OCI-LY7 (cell line): ENCODE data around the gene GPR153. TPM values are rescaled to one million over a fixed set of nuclear protein-coding genes. Genes with fewer than 3 reads are reported as not detected.

Experiments used
- BruUV-seq: library from RNA; stranded (reverse); fragments of 400-500 nt; replicated peaks from 2 replicates; lab custom pipeline; 2021; lab: Mats Ljungman, UMichigan
- CTCF ChIA-PET: fragments of 300-600 bp; sonication (Branson Sonifier 250); formaldehyde crosslinking; loops from one replicate; lab custom pipeline; 2022; ENCODE audit warnings: antibody characterized with exemption; ENCODE audit not compliant: unreplicated experiment; lab: Charles Lee
- POLR2A ChIA-PET: fragments of 300-600 bp; sonication (Branson Sonifier 250); formaldehyde crosslinking; loops from one replicate; lab custom pipeline; 2022; ENCODE audit warnings: antibody characterized with exemption; lab: Charles Lee
- DNase-seq: peaks from one replicate; pipeline ENCODE4 v3.0.0-alpha.2; 2015; ENCODE audit warnings: low spot score
- H2AFZ ChIP-seq: fragments of 200-600 bp; sonication (generic), shearing (Covaris generic); 2 replicates; pipeline ENCODE4 v1.6.1; 2014; ENCODE audit warnings: mild to moderate bottlenecking, antibody characterized with exemption, low read length, moderate library complexity
- H3K27ac ChIP-seq: fragments of 200-600 bp; sonication (generic); 2 replicates; pipeline ENCODE4 v1.5.1; 2014; ENCODE audit warnings: mixed run types, low read depth, mild to moderate bottlenecking, moderate library complexity, low read length, inconsistent platforms; ENCODE audit not compliant: poor library complexity, severe bottlenecking
- H3K36me3 ChIP-seq: fragments of 200-600 bp; sonication (generic); 2 replicates; pipeline ENCODE4 v1.6.1; 2014; ENCODE audit warnings: mild to moderate bottlenecking, antibody characterized with exemption, low read length, moderate library complexity, mixed read lengths; ENCODE audit not compliant: insufficient read depth
- H3K4me1 ChIP-seq: fragments of 200-600 bp; sonication (generic); 2 replicates; pipeline ENCODE4 v1.5.1; 2014; ENCODE audit warnings: mild to moderate bottlenecking, low read length; ENCODE audit not compliant: insufficient read depth, poor library complexity, severe bottlenecking
- H3K4me2 ChIP-seq: fragments of 200-600 bp; sonication (generic); 2 replicates; pipeline ENCODE4 v1.6.1; 2014; ENCODE audit warnings: mild to moderate bottlenecking, low read length
- H3K4me3 ChIP-seq: fragments of 200-600 bp; sonication (generic); 2 replicates; pipeline ENCODE4 v1.5.1; 2014; ENCODE audit warnings: mild to moderate bottlenecking, low read depth, low read length; ENCODE audit not compliant: poor library complexity, severe bottlenecking
- H3K79me2 ChIP-seq: fragments of 200-600 bp; sonication (generic); 2 replicates; pipeline ENCODE4 v1.6.1; 2016; ENCODE audit warnings: low read depth, mild to moderate bottlenecking, low read length, moderate library complexity, mixed read lengths; ENCODE audit not compliant: insufficient read depth
- H3K9me2 ChIP-seq: fragments of 200-600 bp; sonication (generic); 2 replicates; pipeline ENCODE4 v1.6.1; 2016; ENCODE audit warnings: mild to moderate bottlenecking, low read length, mixed read lengths; ENCODE audit not compliant: insufficient read depth
- H3K9me3 ChIP-seq: fragments of 200-600 bp; sonication (generic); 2 replicates; pipeline ENCODE4 v1.6.1; 2014; ENCODE audit warnings: mild to moderate bottlenecking, mixed run types, low read length, mixed read lengths
- H4K20me1 ChIP-seq: fragments of 200-600 bp; sonication (generic); 2 replicates; pipeline ENCODE4 v1.6.1; 2014; ENCODE audit warnings: mild to moderate bottlenecking, antibody characterized with exemption, low read length, moderate library complexity, mixed read lengths; ENCODE audit not compliant: insufficient read depth
- CTCF ChIP-seq: fragments of 200-600 bp; sonication (generic); conservative IDR thresholded peaks from 2 replicates; pipeline ENCODE4 v1.5.1; 2014; ENCODE audit warnings: mild to moderate bottlenecking, antibody characterized with exemption, low read length, moderate library complexity, mixed read lengths
- EZH2phosphoT487 ChIP-seq: fragments of 200-600 bp; sonication (generic); IDR thresholded peaks from 2 replicates; pipeline ENCODE4 v1.6.1; 2018; ENCODE audit warnings: low read depth, borderline replicate concordance, mild to moderate bottlenecking, mixed run types, antibody characterized with exemption, low read length, moderate library complexity, mixed read lengths
- intact Hi-C: fragments of 100-400 bp; cut with micrococcal nuclease; formaldehyde crosslinking; loops from one replicate; pipeline ENCODE4 v1.10.0; 2022; ENCODE audit not compliant: unreplicated experiment
- total RNA-seq, 2 experiments: library from RNA; depleted of rRNA in 1 of 2; stranded (reverse); fragments of >200 nt in 1 of 2; shearing (Covaris generic) in 1 of 2; gene quantifications; 2 replicates each; pipeline ENCODE4 v1.2.3, GENCODE V29; 2014 to 2022

GPR153 gene
- total RNA-seq, 2 experiments from 2014 or later, result not detected

- Histone ChIP-seq H3K27ac (no peak overlapping the region), H3K4me2 (peak overlapping the region; percentile 61; the same call in 1 of the 2 replicates), H3K9me2 (no peaks in the 10 kb centered on the region), H2AFZ (peak overlapping the region; percentile 58; the same call in 1 of the 2 replicates), H3K9me3 (no peaks in the 10 kb centered on the region), H3K4me1 (peaks cover 10% of the 10 kb centered on the region), H3K79me2 (no peaks in the 10 kb centered on the region), H3K4me3 (peak overlapping the region; percentile 50), H4K20me1 (no peaks in the 10 kb centered on the region), H3K36me3 (no peaks in the 10 kb centered on the region)
- DNase-seq, result peak; percentile 40
- TF ChIP-seq CTCF, result peak; percentile 61; the same call in 1 of the 2 replicates
- TF ChIP-seq EZH2phosphoT487, result no peak
- no TSS peak for BruUV-seq
- ChIA-PET CTCF (interaction anchor here (0.6 kb wide), 1 partner anchor 31 kb away, joined by 14 read pairs; no protein-coding TSS in a partner anchor), POLR2A (interaction anchor here (0.6 kb wide), 1 partner anchor 242 kb away, joined by 4 read pairs; no protein-coding TSS in a partner anchor)
- intact Hi-C loops, result no loop called here
Measured at GRCh38 chr1:6209661-6210580, 51.0 kb downstream of the GPR153 start.

- Histone ChIP-seq H3K4me3 (peak overlapping the region; percentile 50), H4K20me1 (no peaks in the 10 kb centered on the region), H2AFZ (peak overlapping the region; percentile 58; the same call in 1 of the 2 replicates), H3K36me3 (no peaks in the 10 kb centered on the region), H3K9me2 (no peaks in the 10 kb centered on the region), H3K4me2 (peak overlapping the region; percentile 61; the same call in 1 of the 2 replicates), H3K79me2 (no peaks in the 10 kb centered on the region), H3K4me1 (peaks cover 10% of the 10 kb centered on the region), H3K27ac (no peak overlapping the region), H3K9me3 (no peaks in the 10 kb centered on the region)
- intact Hi-C loops, result no loop called here
- DNase-seq, result no peak
- ChIA-PET CTCF (no interaction called here), POLR2A (interaction anchor here (0.6 kb wide), 1 partner anchor 243 kb away, joined by 4 read pairs; no protein-coding TSS in a partner anchor)
- no peak for TF ChIP-seq CTCF
- TF ChIP-seq EZH2phosphoT487, result no peak
- no TSS peak for BruUV-seq
Measured at GRCh38 chr1:6208723-6209660, 51.9 kb downstream of the GPR153 start.
